K562 (cell line): ENCODE data around the gene CPED1. TPM values are rescaled to one million over a fixed set of nuclear protein-coding genes. Genes with fewer than 3 reads are reported as not detected.

Experiments
- ATAC-seq: fragments of 200-7000 bp; cut with Tn5 transposase; 3 replicates; pipeline ENCODE4 v1.9.1; 2020; ENCODE audit warnings: moderate library complexity
- BruUV-seq: library from RNA; stranded (reverse); fragments of 400-500 nt; replicated peaks from 2 replicates; lab custom pipeline; 2021; lab: Mats Ljungman, UMichigan
- CTCF ChIA-PET: fragments of 300-600 bp; formaldehyde crosslinking; extraction: SDS; loops from one replicate; lab custom pipeline; 2021; ENCODE audit warnings: low intra/inter-chr PET ratio; lab: Yijun Ruan, JAX
- POLR2A ChIA-PET: fragments of 300-600, 350-650 bp; sonication (Branson Sonifier 250); formaldehyde crosslinking; extraction: SDS; loops from one replicate; lab custom pipeline; 2021; ENCODE audit warnings: antibody characterized with exemption, inconsistent platforms; lab: Yijun Ruan, JAX
- DNase-seq, 4 experiments: peaks; one replicate each; pipeline versions ENCODE4 v3.0.0 to v3.0.0-alpha.2; 2011 to 2018; ENCODE audit warnings: low spot score in 3 of 4, mixed read lengths in 3 of 4; ENCODE audit errors: extremely low read depth in 1 of 4
- FAIRE-seq: peaks from 2 replicates; lab custom pipeline; 2011; peaks lifted over from hg19 to GRCh38; lab: Jason Lieb, UNC
- H2AFZ ChIP-seq: 2 replicates; pipeline ENCODE4 v1.6.0; 2011; ENCODE audit warnings: low read depth, low read length, control low read depth, inconsistent platforms
- H3K27ac ChIP-seq: fragments of 200-600 bp; 3 replicates; pipeline ENCODE4 v1.8.0; 2011; ENCODE audit warnings: low read depth, mild to moderate bottlenecking, control low read depth, inconsistent platforms, low read length, moderate library complexity, mixed read lengths; ENCODE audit errors: extremely low read depth
- H3K27me3 ChIP-seq, 2 experiments: fragments of 300-600 bp in 1 of 2; 2 replicates in 1 of 2; 3 replicates in 1 of 2; pipeline versions ENCODE4 v1.6.0 to v1.8.0; 2011; ENCODE audit warnings: inconsistent platforms in 2 of 2, low read length in 2 of 2, mild to moderate bottlenecking in 1 of 2, mixed read lengths in 1 of 2, moderate library complexity in 1 of 2; ENCODE audit not compliant: control insufficient read depth in 2 of 2, insufficient read depth in 2 of 2
- H3K36me3 ChIP-seq: fragments of 300-600 bp; 3 replicates; pipeline ENCODE4 v1.8.0; 2011; ENCODE audit warnings: mild to moderate bottlenecking, low read length, inconsistent platforms; ENCODE audit not compliant: control insufficient read depth, insufficient read depth
- H3K4me1 ChIP-seq, 2 experiments: fragments of 200-600 bp in 1 of 2; replicated peaks in 1 of 2; 2 replicates in 1 of 2; 3 replicates in 1 of 2; pipeline versions ENCODE4 v1.5.1 to v1.8.0; 2011; ENCODE audit warnings: inconsistent platforms in 2 of 2, low read length in 2 of 2, mild to moderate bottlenecking in 1 of 2, mixed read lengths in 1 of 2, moderate library complexity in 1 of 2; ENCODE audit not compliant: control insufficient read depth in 2 of 2, insufficient read depth in 2 of 2
- H3K4me2 ChIP-seq: 2 replicates; pipeline ENCODE4 v1.6.1; 2011; ENCODE audit warnings: low read length, control low read depth, inconsistent platforms, mixed read lengths; ENCODE audit not compliant: insufficient read depth
- H3K4me3 ChIP-seq: fragments of 200-600 bp; sonication (generic), shearing (Covaris generic); 2 replicates; pipeline ENCODE4 v1.5.1; 2016; ENCODE audit warnings: control low read depth, inconsistent platforms
- H3K79me2 ChIP-seq: fragments of 200-600 bp; 3 replicates; pipeline ENCODE4 v1.8.0; 2011; ENCODE audit warnings: low read length, inconsistent platforms; ENCODE audit not compliant: control insufficient read depth, insufficient read depth
- H3K9ac ChIP-seq, 2 experiments: 2 replicates each; pipeline versions ENCODE4 v1.6.0 to v1.6.1; 2011; ENCODE audit warnings: low read depth in 2 of 2, low read length in 2 of 2, control low read depth in 1 of 2, inconsistent platforms in 1 of 2, mild to moderate bottlenecking in 1 of 2, mixed read lengths in 1 of 2; ENCODE audit not compliant: insufficient read depth in 1 of 2
- H3K9me1 ChIP-seq: one replicate; pipeline ENCODE4 v1.6.0; 2011; ENCODE audit warnings: inconsistent platforms, mild to moderate bottlenecking, low read length, moderate library complexity; ENCODE audit not compliant: control insufficient read depth, insufficient read depth
- H3K9me3 ChIP-seq: replicated peaks from 2 replicates; pipeline ENCODE4 v1.5.1; 2011; ENCODE audit warnings: low read depth, low read length, inconsistent platforms; ENCODE audit not compliant: control insufficient read depth, insufficient read depth
- H4K20me1 ChIP-seq: replicated peaks from 2 replicates; pipeline ENCODE4 v1.6.1; 2011; ENCODE audit warnings: low read length, inconsistent platforms, mixed read lengths; ENCODE audit not compliant: control insufficient read depth, insufficient read depth
- ZNF253 ChIP-seq: fragments of 250-450 bp; sonication (Bioruptor Pico); conservative IDR thresholded peaks from 2 replicates; pipeline ENCODE4 v1.6.1; 2021; ENCODE audit warnings: mild to moderate bottlenecking
- WGBS: fragments of 100-300 bp; shearing (Covaris generic); methylation state at CpG from one replicate; pipeline ENCODE4 v1.1.6; 2016; ENCODE audit warnings: low coverage, mixed read lengths; ENCODE audit not compliant: insufficient coverage; ENCODE audit errors: missing lambda C conversion rate; 5-methylcytosine and 5-hydroxymethylcytosine counted together
- in situ Hi-C: fragments of 300-500 bp; cut with MboI; formaldehyde crosslinking; loops from 4 replicates; pipeline ENCODE4 v1.15.0; 2018; ENCODE audit warnings: inconsistent platforms, mixed read lengths
- intact Hi-C: fragments of 100-400 bp; cut with micrococcal nuclease; formaldehyde crosslinking; loops from 2 replicates; pipeline ENCODE4 v1.14.2; 2022
- polyA plus RNA-seq, 8 experiments: library from polyadenylated mRNA; depleted of rRNA in 4 of 8; stranded (reverse) in 5 of 8; unstranded in 3 of 8; fragments of >200 nt; fragmentation: Nextera tagmentation in 2 of 8; fragmentation: Illumina TruSeq in 1 of 8; extraction: Ambion mirVana in 2 of 8; extraction: Trizol in 1 of 8; gene quantifications; 2 replicates each; pipeline versions ENCODE4 v1.2.1 to v1.2.3, GENCODE V29; 2011 to 2014; ENCODE audit warnings: inconsistent platforms in 1 of 8, missing spikeins in 1 of 8
- total RNA-seq, 7 experiments: library from RNA; depleted of rRNA in 6 of 7; stranded (reverse); fragments of >200 nt in 6 of 7; fragmentation: Illumina TruSeq in 2 of 7; extraction: Trizol in 2 of 7; gene quantifications; 2 replicates each; pipeline versions ENCODE4 v1.2.1 to v1.2.3, GENCODE V29; 2011 to 2021; ENCODE audit warnings: low replicate concordance in 1 of 7
- TF ChIP-seq, protein P1 (sequence below): sonication (generic); IDR thresholded peaks from 2 replicates; pipeline ENCODE4 v1.6.1; 2016
- TF ChIP-seq, protein P2 (sequence below): IDR thresholded peaks from 2 replicates; pipeline ENCODE4 v1.6.1; 2012; ENCODE audit warnings: low read depth, low read length, improper control_type of control experiment, borderline replicate concordance

The CPED1 gene
- total and polyA plus RNA-seq, 9 of the 15 experiments (the other 6 are each of a cell fraction or from before 2014, with no cell fraction given): 195 to 393 (median 290) TPM

DNA sequence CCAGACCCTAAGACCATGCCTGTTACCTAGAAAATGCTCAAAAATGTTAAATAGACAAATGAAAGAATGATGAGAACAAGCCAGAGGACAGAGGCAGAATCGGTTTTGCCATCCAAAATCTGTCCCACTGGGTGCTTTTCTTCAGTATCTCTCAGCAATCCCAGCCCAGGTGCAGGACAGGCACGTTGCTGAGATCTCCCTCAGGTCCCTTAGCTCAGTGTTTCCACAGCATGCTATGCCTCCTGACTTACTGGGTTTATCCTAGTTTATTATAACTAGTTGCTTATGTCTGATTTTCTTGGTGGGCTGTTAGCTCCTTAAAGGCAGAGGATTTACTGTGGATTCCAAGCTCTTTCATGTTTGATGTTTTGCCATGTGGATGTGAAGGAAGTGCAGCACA is 20.3 kb downstream of the CPED1 start:
- Histone ChIP-seq H2AFZ (no peak overlapping the region), H3K36me3 (peaks cover 90% of the 10 kb centered on the region), H3K79me2 (peaks cover 100% of the 10 kb centered on the region), H3K9me1 (no peaks in the 10 kb centered on the region), H4K20me1 (peaks cover 5% of the 10 kb centered on the region; the same call in 1 of the 2 replicates), H3K9ac (peak overlapping the region in 1 of 2 experiments; percentile 62; a peak in 1 of 4 replicates), H3K4me3 (no peak overlapping the region), H3K4me1 (peaks cover 11 to 40% of the 10 kb centered on the region in 2 experiments), H3K27me3 (no peaks in the 10 kb centered on the region), H3K9me3 (no peaks in the 10 kb centered on the region), H3K27ac (peak overlapping the region; percentile 7; the same call in 1 of the 3 replicates), H3K4me2 (no peak overlapping the region)
- ATAC-seq: no peak
- intact Hi-C loops: no loop called here
- WGBS: 46% methylated on average over 2 of the region's 2 CpGs
- TF ChIP-seq, protein P1, sequence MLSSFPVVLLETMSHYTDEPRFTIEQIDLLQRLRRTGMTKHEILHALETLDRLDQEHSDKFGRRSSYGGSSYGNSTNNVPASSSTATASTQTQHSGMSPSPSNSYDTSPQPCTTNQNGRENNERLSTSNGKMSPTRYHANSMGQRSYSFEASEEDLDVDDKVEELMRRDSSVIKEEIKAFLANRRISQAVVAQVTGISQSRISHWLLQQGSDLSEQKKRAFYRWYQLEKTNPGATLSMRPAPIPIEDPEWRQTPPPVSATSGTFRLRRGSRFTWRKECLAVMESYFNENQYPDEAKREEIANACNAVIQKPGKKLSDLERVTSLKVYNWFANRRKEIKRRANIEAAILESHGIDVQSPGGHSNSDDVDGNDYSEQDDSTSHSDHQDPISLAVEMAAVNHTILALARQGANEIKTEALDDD: peak; percentile 50; the same call in 1 of the 2 replicates
- TF ChIP-seq, protein P2, sequence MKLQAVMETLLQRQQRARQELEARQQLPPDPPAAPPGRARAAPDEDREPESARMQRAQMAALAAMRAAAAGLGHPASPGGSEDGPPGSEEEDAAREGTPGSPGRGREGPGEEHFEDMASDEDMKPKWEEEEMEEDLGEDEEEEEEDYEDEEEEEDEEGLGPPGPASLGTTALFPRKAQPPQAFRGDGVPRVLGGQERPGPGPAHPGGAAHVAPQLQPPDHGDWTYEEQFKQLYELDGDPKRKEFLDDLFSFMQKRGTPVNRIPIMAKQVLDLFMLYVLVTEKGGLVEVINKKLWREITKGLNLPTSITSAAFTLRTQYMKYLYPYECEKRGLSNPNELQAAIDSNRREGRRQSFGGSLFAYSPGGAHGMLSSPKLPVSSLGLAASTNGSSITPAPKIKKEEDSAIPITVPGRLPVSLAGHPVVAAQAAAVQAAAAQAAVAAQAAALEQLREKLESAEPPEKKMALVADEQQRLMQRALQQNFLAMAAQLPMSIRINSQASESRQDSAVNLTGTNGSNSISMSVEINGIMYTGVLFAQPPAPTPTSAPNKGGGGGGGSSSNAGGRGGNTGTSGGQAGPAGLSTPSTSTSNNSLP: no peak
- no peak for TF ChIP-seq ZNF253
- no TSS peak for BruUV-seq
- in situ Hi-C loops: no loop called here
- ChIA-PET CTCF (no interaction called here), POLR2A (interaction anchor here (0.7 to 3.6 kb wide), 6 partner anchors 8 to 73 kb away, joined by 3 to 17 read pairs (median 4); no protein-coding TSS in a partner anchor)
- no peak for FAIRE-seq
- no peak for DNase-seq
